Renal cortex interstitium (tissue), 11 donors: ENCODE data around the gene VIPR2. TPM values are rescaled to one million over a fixed set of nuclear protein-coding genes. Genes with fewer than 3 reads are reported as not detected.

Experiments
- DNase-seq, 11 donors: peaks; one replicate each; pipeline ENCODE4 v3.0.0-alpha.2; 2013; ENCODE audit warnings: low read depth in 9 of 11, low spot score in 4 of 11; ENCODE audit errors: extremely low read depth in 1 of 11
- polyA plus RNA-seq, 3 donors: library from polyadenylated mRNA; unstranded; fragments of 120-200 nt; gene quantifications; one replicate each; pipeline ENCODE4 v1.2.1, GENCODE V29; 2013; ENCODE audit not compliant: insufficient read length in 3 of 3

VIPR2 gene
- polyA plus RNA-seq, 3 donors: 2.3 to 3.5 (median 3.0) TPM

- DNase-seq: no peak
Observed at GRCh38 chr7:159064816-159065510, 79.7 kb downstream of the VIPR2 start.

- DNase-seq: no peak
Observed at GRCh38 chr7:159064121-159064815, 80.4 kb downstream of the VIPR2 start.

- no peak for DNase-seq
Observed at GRCh38 chr7:159063046-159063840, 81.4 kb downstream of the VIPR2 start.

GRCh38 chr7:159062569-159062968 lies 82.1 kb downstream of the VIPR2 start:
- no peak for DNase-seq

GRCh38 chr7:159061674-159062212 lies 82.9 kb downstream of the VIPR2 start:
- peak in 1 of 11 donors; percentile 25 for DNase-seq

GRCh38 chr7:159061209-159061608 lies 83.5 kb downstream of the VIPR2 start:
- DNase-seq: no peak

GRCh38 chr7:159060440-159060839 lies 84.2 kb downstream of the VIPR2 start:
- no peak for DNase-seq

GRCh38 chr7:159059629-159060028 lies 85.0 kb downstream of the VIPR2 start:
- DNase-seq: no peak

- no peak for DNase-seq
Observed at GRCh38 chr7:159057647-159058046, 87.0 kb downstream of the VIPR2 start.

- DNase-seq: no peak
Observed at GRCh38 chr7:159056737-159057136, 87.9 kb downstream of the VIPR2 start.

GRCh38 chr7:159051916-159052315 lies 92.8 kb downstream of the VIPR2 start:
- DNase-seq: no peak

- DNase-seq: no peak
Observed at GRCh38 chr7:159050704-159051103, 94.0 kb downstream of the VIPR2 start.

GRCh38 chr7:159049266-159050025 lies 95.2 kb downstream of the VIPR2 start:
- DNase-seq: no peak

GRCh38 chr7:159048656-159049055 lies 96.0 kb downstream of the VIPR2 start:
- no peak for DNase-seq

GRCh38 chr7:159047536-159047935 lies 97.1 kb downstream of the VIPR2 start:
- DNase-seq: no peak

- no peak for DNase-seq
Observed at GRCh38 chr7:159046300-159046699, 98.4 kb downstream of the VIPR2 start.

- DNase-seq: no peak
Observed at GRCh38 chr7:159045839-159046238, 98.8 kb downstream of the VIPR2 start.

GRCh38 chr7:159042581-159043101 lies 102.0 kb downstream of the VIPR2 start:
- no peak for DNase-seq

- no peak for DNase-seq
Observed at GRCh38 chr7:159042103-159042502, 102.6 kb downstream of the VIPR2 start.
